GM18861 (cell line): ENCODE results near the gene FILIP1L.
A peak's percentile ranks its signal among the peaks of the same experiment; 100 is the strongest.
"Not testable (repeated sequence)": the region's sequence is repeated elsewhere in the genome, so short reads cannot be mapped to it uniquely, and the experiment has no call there.

ENCODE experiments used
- ATAC-seq: cut with Tn5 transposase; IDR thresholded peaks from one replicate; pipeline ENCODE4 v1.9.1; 2021; ENCODE audit not compliant: unreplicated experiment

The FILIP1L gene

GRCh38 chr3:99852851-99853250, 261.4 kb downstream of the FILIP1L start:
- no peak for ATAC-seq

GRCh38 chr3:99851955-99852354, 262.3 kb downstream of the FILIP1L start:
- no peak for ATAC-seq

GRCh38 chr3:99850608-99851007, 263.7 kb downstream of the FILIP1L start:
- no peak for ATAC-seq

- ATAC-seq: no peak
These were observed 265.9 kb downstream of the FILIP1L start for GRCh38 chr3:99848433-99848832.

- ATAC-seq: no peak
These were observed 267.7 kb downstream of the FILIP1L start for GRCh38 chr3:99846477-99847160.

- ATAC-seq: no peak
These were observed 268.3 kb downstream of the FILIP1L start for GRCh38 chr3:99845999-99846398.

GRCh38 chr3:99845331-99845730, 269.0 kb downstream of the FILIP1L start:
- ATAC-seq: no peak

- ATAC-seq: peak; percentile 19
These were observed 270.6 kb downstream of the FILIP1L start for GRCh38 chr3:99843590-99844258.

GRCh38 chr3:99842826-99843589, 271.3 kb downstream of the FILIP1L start:
- peak; percentile 69 for ATAC-seq

GRCh38 chr3:99841949-99842348, 272.4 kb downstream of the FILIP1L start:
- not testable (repeated sequence) for ATAC-seq

GRCh38 chr3:99839613-99840012, 274.7 kb downstream of the FILIP1L start:
- ATAC-seq: no peak

- no peak for ATAC-seq
These were observed 275.5 kb downstream of the FILIP1L start for GRCh38 chr3:99838755-99839154.

GRCh38 chr3:99837715-99838114, 276.6 kb downstream of the FILIP1L start:
- ATAC-seq: no peak

- ATAC-seq: no peak
These were observed 277.6 kb downstream of the FILIP1L start for GRCh38 chr3:99836681-99837080.

- ATAC-seq: no peak
These were observed 279.9 kb downstream of the FILIP1L start for GRCh38 chr3:99834211-99834957.

GRCh38 chr3:99833617-99834205, 280.6 kb downstream of the FILIP1L start:
- no peak for ATAC-seq

GRCh38 chr3:99829844-99830243, 284.5 kb downstream of the FILIP1L start:
- ATAC-seq: no peak

- no peak for ATAC-seq
These were observed 289.2 kb downstream of the FILIP1L start for GRCh38 chr3:99825004-99825640.

GRCh38 chr3:99823723-99824711, 290.3 kb downstream of the FILIP1L start:
- no peak for ATAC-seq
